HG02852 (cell line): ENCODE data around the gene SNAI1.
"Not testable (repeated sequence)": the region's sequence is repeated elsewhere in the genome, so short reads cannot be mapped to it uniquely, and the experiment has no call there.

Experiments used
- ATAC-seq: cut with Tn5 transposase; IDR thresholded peaks from one replicate; pipeline ENCODE4 v1.9.1; 2021; ENCODE audit warnings: mild to moderate bottlenecking, moderate library complexity; ENCODE audit not compliant: unreplicated experiment

The SNAI1 gene

DNA sequence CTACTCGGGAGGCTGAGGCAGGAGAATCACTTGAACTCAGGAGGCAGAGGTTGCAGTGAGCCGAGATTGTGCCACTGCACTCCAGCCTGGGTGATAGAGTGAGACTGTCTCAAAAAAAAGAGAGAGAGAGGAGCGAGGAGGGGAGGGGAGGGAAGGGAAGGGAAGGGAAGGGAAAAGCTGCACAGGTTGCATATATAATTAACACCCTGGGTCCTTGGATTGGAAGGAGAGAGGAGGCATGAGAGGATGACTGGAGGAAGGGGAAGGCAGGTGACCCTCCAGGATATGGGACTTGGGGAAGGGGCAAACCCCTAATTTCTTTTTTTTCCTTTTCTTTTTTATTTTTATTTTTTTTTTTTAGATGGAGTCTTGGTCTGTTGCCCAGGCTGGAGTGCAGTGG is 28.8 kb downstream of the SNAI1 start:
- not testable (repeated sequence) for ATAC-seq

DNA sequence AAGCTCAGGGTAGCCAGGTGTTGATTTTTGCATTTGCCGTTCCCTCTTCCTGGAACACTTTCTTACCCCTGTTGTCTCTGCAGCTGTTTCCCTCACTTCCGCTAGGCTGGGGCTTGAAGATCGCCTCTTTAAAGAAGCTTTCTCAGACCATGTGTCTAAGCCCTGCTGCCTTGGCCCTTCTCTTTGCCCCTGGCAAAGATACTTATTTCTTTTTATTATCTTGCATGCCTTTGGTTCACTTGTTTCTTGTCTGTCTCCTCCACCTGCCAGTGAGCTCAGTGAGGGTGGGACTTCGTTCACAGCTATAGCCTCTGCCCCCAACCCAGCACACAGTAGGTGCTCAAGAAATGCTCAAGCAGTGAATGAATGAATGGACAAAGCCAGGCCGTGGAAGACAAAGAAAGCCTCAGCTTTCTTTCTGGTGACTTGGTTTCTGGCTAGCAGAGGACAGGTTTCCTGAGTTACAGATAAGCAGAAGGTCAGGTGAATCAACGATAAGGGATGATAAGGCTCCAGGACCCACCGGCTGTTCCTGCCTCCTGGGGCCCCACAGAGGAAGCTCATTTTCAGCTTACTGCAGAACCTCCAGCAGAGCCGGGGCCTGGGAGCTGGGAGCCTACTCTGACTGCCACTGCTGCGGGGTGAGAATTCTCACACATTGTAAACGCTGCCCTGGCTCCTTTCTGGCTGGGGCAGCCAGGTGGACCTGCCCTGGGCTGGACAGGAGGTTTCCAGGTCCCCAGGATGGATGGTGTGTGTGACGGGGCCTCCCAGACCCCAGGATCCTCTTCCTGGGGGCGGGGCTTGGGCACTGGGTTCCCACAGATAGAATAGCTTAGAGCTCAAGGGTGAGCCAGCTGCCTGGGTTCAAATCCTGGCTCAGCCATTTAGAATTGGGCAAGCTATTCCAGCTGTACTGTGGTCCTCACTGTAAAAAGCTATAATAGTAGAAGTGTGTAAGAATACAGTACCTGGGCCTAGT is 29.8 kb downstream of the SNAI1 start:
- ATAC-seq = no peak

DNA sequence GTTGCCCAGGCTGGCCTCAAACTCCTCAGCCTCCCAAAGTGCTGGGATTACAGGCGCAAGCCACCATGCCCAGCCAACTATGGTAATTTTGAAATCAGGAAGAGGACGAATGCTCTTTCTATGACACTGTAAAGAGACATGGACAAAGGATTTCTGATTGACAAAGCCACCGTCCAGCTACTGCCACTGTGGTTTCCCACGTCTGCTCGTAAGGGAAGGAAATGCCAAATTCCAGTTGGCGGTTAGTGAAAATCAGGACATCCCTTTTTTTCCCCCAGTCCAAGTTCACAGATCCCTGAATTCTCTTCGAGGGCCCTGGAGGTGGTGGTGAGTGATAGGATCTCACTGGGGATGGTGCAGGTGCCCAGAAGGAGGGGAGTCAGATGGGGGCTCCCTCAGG is 31.2 kb downstream of the SNAI1 start:
- no peak for ATAC-seq

DNA sequence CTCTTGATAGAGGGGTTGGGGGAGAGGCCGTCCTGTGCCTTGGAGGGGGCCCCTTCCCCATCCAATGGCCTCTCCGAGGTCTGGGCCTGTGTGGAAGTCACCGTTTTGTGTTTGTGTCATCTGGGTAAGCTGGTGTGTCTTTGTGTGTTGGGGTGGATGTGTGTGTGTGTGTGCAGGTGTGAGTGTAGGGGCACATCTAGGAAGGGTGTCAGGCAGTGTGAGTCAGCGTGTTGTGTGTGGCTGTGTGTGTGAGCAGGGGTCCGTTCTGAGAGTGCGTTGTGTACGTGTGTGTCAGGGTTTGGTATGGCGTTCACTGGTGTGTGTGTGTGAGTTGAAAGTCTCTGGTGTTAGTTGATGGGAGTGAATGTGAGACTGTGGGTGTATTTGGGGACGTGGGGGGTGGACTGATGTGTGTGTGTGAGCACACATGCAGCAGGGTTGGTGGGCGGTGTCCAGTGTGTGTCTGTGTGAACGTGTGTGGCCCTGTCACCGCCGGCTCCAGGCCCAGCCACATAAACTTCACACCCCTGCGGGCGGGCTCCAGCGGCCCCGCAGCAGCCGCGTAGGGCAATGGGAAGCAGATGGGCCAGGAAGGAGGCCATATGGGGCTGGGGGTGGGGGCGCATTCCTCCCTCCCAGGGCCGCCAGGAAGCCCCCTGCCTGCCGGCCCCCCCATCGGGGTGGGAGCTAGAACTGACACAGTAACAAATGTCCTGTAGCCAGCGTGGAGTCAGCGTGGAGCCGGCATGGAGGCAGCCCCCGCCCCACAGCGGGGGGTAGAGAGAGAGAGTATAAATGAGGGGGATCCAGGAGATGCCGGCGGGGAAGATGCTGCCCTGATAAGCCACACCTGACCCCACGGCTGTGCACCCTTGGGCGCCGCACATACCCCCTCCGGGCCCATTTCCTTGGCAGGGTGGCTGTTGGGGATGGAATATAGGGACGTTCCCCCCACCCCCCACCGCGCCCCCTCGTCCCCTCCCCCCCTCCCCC is 32.1 kb downstream of the SNAI1 start:
- no peak for ATAC-seq

DNA sequence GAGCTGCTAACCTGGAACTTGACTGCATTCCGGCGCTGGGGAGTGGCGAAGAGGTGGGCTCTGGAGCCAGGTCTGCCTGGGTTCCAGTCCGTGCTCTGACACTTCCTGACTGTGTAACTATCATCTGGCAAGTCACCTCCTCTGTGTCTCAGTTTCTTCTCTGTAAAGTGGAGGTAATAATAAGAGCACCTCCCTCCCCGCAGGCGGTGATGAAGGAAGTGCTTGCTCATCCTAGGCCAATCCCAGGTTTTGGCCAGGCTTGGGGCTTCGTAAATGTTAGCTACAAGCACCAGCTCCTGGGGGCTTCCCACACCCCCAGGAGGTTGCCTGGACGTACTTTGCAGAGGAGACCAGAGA is 32.8 kb downstream of the SNAI1 start:
- no peak for ATAC-seq

DNA sequence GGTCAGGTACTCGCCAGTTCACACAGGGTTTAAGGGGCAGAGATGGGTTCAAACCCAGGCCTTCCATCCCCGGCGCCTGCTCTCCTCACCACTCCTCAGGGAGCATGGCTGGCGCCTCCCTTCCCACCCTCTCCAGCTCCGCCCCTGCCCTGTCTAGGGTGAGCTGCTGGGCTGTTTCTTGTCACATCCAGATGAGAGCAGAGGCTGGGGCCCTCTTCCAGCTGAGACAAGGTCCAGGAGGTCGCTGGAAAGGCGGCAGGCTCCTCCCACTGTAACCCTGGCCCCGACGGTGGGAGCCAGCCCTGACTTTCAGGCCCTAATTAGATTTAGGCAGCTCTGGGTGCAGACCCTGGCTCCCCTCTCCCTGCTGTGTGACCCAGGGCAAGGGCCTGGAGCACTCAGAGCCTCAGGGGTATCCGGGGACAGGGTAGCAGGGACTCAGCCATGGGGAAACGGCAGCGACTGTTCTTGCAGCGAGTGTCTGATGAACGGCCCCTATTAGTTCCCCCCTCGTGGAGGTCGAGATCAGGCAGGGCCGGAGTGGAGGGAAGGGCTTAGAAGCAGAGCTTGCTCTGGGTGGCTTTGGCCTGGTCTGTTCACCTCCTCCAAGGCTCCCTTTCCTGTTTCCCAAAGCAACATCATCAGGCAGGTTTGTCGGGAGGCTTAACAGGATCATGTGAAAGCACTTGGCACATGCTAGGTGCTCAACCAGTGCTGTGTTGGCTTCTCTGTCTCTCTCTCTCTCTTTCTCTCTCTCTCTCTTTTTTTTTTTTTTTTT is 33.4 kb downstream of the SNAI1 start:
- no peak for ATAC-seq

DNA sequence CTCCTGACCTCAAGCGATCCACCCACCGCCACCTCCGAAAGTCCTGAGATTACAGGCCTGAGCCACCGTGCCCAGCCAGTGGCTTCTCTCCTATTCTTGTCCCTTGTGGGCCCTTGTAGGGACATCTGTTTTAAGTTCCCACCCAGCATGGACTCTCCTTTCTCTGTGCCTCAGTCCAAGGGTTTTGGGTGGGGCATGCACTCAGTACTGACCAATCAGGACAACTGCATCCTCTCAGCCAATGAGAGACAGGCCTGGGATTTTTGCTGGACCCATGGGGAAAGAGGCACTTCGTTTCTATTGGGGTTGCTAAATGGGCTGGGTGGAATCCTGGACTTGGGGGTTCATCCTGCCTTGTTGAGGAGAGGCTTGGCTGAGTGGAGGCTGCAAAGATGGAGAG is 34.4 kb downstream of the SNAI1 start:
- ATAC-seq = no peak

DNA sequence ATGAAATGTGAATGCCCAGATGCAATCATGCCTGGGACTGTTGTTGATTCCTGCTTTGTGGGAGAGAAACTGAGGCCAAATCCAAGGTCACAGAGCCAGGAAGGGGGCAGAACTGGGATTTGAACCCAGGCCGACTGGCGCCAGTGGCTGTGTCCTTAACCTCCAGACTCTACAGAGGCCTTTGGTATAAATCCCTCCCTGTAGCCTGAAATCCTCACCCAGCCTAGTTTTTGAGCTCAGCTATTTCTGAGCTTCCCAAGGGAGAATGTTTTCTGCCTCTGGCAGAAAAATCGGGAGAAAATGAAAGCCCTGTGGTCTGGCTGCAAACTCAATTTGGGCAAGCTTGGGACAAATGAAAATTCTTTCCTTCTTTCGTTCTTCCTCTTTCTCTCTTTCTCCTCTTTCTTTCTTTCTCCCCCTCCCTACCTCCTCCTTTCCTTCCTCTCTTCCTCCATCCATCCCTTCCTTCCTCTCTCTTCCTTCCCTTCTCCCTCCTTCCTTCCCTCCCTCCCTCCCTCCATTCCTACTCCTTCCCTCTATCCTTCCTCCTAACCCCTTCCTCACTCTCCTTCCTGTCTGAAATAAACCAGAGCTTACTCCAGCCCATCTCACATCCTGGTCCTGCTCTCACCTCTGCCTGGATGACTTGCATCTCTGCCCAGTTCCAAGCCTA is 34.9 kb downstream of the SNAI1 start:
- ATAC-seq = no peak

DNA sequence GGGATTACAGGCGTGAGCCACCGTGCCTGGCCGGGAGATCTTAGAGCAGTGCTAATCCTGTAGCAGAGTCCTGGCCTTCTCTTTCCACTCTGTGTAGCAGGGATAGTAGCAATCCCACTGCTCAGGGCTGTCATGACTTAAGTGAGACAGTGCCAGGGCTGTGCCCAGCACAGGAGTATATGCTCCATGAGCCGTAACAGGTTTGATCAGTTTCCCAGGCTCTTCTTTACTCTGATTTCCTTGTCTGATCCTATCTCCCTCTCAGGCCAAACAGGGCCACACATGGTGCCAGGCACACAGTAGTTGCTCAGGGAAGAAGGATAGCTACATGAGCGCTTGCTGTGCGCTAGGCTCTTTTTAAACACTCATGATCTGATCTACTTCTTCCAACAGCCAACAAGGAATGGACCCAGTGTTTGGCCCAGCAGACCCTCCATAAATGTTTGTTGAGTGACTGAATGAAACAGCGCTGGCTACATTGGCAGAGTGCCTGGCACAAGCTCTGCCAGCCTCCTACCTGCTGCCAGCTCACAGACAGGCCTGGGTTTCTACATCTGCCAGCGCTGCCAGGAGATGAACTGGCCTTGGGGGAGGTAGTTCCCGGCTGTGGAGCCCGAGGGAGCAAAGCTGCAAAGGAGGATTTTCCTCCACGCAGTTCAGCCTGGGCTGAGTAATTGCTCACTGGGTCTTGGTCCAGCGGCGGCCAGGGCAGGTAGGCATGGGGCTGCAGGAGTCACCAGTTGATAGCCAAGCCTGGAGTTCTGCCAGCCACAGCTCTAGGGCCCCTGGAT is 36.9 kb downstream of the SNAI1 start:
- no peak for ATAC-seq

DNA sequence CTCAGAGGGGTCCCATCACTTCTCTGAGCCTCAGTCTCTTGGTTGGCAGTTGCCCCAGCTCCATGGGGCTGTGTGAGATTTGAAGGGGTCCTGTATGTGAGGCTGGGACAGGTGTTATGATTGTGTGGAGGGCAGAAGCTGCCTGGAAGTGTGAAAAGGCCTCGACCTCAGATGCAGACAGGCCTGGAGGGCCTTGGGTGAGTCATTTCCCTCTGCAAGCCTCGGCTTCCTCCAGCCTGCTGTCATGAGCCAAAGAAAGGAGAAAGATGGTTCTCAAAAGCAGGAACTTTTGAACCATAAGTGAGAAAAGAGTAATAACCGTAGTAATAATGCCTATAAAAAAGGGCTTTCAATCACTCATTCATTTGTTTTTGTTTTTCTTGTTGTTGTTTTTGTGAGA is 37.5 kb downstream of the SNAI1 start:
- ATAC-seq = no peak

DNA sequence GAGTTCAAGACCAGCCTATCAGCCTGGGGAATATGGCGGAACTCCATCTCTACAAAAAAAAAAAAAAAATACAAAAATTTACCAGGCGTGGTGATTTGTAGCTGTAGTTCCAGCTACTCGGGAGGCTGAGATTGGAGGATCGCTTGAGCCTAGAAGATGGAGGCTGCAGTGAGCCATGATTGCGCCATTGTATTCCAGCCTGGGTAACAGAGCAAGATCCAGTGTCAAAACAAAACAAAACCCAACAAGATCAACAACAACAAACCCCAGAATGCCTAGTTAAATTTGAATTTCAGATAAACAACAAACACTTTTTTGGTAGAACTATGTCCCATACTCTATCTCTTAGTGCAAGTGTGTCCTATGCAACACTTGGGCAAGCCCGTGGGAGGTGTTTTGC is 39.9 kb downstream of the SNAI1 start:
- no peak for ATAC-seq

DNA sequence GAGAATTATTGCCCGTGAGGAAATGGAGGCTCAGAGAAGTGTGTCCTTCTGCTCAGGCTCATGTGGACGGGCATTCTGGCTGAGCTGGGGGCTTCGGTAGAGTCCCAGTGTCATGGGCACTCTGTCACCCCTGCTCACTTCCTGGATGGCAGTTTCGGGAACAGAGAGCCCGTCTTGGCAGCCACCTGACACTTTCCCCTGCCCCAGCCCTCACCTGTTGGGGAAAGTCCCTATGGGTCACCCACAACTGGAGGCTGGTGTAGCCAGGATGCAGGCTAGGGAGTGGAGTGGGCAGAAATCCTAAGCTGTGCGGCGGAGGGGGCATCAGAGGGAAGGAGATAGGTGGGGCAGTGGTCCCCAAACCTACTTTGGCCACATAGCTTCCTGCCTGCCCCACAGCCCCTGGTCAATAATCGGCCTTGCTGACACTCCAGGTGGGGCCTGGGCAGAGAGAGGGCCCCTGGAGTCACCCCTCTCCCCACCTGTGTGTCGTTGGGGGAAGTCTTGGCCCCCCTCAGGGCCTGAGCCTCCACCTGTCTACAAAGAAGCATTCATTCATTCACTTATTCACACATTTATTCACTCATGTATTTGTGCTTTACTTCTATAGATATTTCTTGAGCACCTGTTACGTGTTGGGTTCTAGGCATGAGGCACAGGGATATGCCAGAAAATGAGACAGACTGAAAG is 40.5 kb downstream of the SNAI1 start:
- ATAC-seq = no peak

DNA sequence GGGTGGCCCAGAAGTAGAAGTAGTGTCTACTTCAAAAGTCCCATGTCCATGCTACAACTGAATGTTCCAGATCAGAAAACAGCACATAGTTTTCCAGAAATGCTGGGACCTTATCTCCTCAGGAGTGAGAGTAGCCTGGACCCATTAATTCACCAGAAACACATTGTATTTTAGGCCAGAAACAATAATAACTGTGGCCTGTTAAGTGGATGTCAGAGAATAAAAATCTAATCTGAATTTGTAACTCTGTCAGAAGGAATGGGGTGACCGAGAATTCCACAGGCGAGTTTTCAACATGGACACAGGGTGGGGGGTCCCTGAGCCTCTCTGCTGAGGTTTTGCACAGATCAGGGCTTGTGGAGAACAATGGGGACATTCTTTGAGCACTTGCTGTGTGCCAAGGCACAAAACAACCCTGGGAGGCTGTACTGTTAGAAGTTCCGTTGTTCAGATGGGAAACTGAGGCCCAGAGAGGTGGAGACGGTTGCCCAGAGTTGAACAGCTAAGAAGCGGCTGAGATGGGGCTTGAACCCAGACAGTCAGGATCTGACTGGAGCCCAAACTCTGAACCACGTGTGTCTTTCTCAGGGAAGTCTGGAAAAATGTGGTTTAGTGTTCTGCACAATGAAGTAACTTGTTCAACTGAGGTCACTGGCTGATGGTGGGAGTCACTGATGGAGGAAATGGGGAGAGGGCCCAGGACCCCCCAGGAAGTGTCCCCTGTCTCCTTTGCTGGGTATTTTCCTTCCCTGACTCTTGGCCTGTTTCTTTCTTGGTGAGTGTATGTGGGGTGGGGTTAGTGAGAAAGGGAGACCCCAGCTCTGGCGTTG is 44.2 kb downstream of the SNAI1 start:
- ATAC-seq = no peak

DNA sequence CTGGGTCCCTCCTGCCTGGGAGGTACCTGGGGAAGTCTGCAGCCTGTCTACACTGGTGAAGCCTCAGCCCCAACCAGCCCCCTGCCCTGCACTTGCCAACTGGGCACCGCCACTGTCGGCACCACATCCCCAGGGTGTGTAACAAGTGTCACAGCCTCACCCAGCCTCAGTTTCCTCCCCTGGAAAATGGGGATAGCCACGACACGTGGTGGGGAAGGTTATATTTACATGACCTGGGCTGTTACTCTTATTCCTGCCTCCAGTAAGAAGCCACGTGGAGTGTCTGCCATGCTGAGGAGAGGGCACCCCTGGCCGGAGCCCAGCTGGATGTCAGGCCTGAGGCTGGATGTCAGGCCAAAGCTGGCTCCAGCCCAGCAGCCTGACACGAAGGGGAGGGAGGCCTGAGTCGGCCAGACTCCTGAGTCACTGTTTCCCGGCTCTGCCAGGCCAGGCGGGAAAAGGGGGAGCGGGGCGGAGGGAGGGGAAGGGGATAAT is 44.9 kb downstream of the SNAI1 start:
- ATAC-seq = no peak

DNA sequence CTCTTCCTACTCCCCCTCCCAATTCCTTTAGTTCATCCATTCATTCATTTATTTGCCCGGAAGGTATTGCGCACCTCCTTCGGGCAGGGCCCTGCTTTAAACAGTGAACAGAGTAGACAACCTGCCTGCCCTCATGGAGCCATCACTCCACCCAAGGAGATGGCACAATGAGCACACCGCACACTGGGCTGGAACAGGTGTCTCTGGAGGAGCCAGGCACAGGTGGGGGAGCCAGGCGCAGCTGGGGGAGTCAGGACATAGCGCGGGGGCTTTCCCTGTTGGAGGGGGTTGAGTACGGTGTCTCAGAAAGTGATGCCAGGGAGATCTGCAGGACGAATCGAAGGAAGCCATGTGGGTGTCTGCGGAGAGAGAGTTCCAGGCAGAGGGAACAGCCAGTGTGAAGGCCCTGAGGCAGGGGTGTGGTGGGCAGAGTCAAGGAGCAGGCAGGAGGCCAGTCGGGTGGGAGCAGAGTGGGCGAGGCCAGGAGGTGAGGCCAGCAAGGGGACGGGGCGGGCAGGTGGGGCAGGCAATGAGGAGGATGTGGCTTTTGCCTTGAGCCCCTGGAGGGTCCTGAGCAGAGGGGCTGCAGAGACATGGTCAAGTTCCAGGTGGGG is 46.4 kb downstream of the SNAI1 start:
- no peak for ATAC-seq

DNA sequence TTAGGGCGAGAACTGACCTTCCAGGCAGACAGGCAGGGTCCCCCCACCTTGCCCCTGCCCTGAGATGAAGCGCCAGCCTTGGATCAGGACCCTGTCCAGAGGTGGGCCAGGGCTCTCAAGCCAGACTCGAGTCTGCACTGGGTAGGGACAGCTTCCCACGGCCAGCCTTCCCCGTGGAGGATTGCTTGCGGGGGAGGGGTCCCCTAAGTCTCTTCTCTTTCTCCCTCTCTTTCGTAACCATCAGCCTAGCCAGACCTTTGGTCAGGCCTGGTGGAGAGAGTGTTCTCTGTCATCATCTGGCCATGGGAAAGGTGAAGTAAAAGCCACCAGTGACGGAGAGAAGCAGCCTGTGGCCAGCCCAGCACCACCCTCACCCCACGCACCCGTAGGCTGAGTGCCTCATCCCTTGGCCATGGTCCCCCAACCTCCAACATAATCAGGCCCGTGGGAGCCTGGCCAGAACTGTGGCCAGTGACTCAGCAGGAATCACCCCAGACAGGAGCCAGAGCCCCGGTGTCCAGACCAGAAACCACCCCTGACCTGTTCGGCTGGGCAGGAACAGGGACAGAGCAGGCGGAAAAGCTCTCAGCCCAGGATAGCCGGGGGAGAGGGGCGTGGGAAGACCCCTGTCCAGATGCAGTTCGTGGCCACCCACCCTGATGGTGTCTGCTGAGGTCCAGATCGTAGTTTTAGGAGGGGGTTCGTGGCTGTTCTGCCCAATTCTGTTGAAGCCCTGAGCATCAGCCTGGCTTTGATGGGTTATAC is 47.1 kb downstream of the SNAI1 start:
- no peak for ATAC-seq
